NK-92 (cell line): ENCODE measurements around the gene CD180.

Experiments
- DNase-seq: peaks from one replicate; lab custom pipeline; 2025; ENCODE audit not compliant: unreplicated experiment; lab: John Stamatoyannopoulos, UW

The CD180 gene

DNA sequence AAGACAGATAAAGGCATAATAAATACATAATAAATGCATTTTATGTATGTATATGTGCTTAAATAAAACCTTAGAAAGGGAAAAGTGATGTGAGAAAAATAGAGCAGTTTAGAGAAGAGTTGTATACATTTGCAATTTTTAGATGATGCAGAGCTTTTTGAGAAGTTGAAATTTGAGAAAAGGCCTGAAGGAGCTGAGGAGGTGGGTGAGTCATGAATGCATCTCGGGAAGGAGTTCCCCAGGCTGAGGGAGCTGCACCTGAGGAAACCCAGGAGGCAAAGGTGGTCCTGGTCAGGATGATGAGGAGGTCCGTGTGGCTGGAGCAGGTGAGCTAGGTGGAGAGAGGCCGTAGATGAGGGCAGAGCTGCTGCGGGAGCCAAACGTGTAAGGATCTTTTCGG is 17.4 kb upstream of the CD180 start:
- no peak for DNase-seq

DNA sequence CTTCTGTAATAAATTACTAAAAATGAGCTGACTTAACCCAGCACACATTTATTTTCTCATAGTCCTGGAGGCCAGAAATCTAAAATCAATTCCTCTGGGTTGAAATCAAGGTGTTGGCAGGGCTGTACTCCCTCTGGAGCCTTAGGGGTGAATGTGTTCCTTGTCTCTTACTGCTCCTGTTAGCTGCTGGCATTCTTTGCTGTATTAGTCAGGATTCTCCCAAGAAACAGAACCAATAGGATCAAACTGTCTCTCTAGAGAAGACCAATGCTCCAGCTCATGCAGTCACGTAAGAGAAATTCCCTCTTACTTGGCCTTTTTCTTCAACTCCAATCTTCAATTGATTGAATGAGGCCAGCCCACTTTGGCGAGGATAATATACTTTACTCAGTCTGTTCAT is 15.3 kb upstream of the CD180 start:
- no peak for DNase-seq

DNA sequence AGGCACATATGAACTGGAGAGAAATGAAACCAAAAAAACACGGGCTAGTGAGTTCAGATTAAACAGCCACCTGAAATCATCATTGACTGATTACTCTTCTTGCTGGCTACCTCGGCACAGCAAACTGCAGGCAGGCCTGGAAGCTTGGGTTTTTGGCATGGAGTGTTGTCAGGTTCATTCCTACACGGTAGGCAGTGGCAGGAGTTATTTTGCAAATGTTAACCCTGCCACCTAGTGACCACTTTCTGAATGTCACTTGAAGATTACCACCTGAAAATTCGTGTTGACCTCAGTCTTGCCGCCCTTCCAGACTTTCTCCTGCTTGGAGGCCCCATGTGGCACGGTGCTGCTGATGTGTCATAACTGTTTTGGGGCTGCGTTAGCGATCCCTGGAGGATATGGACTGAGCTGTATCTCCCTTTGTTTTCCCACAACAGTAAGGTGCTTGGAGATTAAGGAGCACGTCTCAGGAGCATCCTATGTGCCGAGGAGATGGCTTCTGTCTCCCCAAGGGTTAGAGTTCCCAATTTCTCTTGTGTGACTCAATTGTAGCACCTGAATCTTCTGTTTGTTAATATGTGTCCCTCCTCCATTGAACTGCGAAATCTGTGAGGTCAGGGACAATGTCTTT is 12.7 kb upstream of the CD180 start:
- DNase-seq: no peak

DNA sequence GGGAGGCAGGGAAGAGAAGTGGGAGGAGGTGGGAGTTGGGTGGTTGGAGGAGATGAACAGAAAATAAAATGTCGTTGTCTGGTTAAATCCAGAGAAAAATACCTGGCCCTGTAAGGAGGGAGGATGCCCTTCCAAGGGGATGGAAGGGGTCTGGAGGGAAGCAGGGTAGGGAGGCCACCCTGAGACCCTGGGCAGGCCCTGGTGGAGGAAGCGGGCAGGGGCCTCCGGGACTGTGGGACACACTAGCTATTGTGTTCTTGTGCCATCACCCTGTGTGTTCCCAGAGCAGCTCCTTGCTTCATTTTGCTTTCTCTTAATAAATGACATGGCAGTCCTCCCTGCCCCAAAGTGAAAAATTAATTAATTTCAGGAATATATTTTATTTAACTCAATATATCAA is 11.8 kb upstream of the CD180 start:
- no peak for DNase-seq

DNA sequence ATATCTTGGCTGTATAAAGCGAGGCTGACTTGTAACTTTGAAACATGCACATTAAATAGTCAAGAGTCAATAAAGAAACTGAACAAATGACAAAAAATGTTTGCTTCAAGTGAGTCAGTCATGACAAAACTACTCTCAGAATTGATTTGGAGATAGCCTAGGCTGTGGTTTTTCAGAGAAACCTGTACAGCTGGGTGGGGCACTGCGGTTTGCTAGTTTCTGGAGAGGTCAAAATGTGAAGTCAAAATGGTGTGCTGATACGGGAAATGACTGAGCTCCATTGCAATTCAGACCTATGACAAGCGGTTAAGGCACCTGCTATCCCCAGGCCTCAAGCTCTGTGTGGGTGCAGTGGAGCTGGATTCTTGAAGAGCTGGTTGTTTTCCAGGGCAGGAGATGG is 10.3 kb upstream of the CD180 start:
- DNase-seq: no peak

DNA sequence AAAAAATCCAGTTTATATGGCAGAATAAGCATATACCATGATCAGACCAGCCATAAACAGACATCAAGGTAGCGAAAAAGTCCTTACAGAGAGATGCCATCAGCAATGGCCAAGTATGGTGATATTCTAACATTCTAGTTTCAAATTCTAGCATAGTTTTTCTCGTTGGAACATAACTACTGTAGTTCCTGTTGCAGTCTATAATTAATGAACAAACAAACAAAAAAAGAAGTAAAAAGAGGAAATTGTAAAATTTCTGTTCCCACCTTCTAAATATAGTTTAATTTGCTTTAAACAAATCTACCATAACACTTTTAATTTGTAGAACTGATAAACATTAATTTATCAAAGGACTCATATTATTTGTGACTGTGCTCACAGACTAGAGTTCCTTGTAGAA is 9.9 kb upstream of the CD180 start:
- no peak for DNase-seq

DNA sequence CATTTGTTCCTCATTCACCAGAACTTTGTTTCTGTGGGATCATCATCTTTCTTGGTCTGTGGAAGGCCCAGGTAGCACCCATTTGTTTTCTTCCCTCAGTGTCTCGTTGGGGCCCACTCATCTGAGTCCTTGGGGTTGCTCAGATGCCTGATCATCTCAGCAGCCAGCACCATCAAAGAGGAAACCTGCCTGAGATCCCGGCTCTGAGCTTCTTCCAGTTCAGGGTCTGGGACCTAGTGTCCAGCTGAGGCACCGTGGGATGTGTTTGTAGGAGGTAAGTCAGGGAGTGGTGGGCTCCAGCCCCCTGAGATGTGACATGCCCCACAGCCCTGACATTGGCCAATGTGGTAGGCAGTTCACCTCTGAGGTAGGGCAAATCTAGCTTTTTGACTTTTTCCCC is 9.4 kb upstream of the CD180 start:
- no peak for DNase-seq

DNA sequence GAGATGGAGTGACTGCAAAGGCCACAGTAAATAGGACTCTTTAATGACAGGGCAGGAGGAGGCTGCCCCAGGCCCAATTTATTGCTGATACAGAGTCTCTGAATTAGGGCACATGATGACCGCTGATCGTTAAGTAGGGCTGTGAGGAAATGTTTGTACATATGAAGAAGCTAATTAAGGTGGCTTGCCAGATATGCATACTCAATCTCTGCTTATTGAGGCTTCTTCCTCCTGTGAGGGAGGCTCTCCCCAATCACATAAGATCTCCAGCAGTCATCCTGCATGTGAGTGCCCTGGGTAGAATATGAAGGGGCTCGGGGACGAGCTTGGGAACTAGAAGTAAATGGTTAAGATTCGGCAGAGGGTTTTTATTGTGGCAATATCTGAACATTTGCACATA is 8.2 kb upstream of the CD180 start:
- no peak for DNase-seq

DNA sequence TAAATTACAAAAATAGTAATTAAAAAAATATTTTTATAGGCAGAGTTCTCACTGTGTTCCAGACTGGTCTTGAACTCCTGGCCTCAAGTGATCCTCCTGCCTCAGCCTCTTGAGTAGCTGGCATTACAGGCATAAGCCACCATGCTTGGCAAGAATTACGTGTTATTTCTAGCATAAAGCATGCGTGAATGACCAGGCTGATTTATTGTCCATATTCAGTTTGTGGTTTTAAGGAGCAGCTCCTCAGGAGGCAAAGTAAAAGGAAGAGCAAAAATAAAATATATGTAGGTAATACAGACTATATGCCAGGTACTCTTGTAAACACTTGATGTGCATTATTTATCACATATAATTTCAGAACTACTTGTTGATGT is 7.1 kb upstream of the CD180 start:
- DNase-seq: no peak

DNA sequence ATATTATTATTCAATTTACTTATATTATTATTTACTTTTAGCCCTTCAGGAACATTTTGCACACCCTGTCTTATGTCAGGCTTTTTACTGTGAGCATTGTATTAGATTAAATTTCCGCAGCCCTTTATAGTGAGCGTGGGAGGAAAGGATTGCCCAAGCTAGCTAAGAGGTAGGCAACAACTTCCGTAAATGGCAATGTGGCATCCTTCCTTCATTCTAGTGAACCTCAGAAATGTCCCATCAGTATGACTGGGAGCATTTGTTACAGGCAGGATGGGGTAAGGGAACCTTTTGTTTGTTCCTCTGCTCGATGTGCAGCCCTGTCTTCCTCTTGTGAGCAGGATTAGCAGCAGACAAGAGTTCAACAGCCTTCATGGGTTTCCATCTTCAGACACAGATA is 6.2 kb upstream of the CD180 start:
- DNase-seq: no peak

DNA sequence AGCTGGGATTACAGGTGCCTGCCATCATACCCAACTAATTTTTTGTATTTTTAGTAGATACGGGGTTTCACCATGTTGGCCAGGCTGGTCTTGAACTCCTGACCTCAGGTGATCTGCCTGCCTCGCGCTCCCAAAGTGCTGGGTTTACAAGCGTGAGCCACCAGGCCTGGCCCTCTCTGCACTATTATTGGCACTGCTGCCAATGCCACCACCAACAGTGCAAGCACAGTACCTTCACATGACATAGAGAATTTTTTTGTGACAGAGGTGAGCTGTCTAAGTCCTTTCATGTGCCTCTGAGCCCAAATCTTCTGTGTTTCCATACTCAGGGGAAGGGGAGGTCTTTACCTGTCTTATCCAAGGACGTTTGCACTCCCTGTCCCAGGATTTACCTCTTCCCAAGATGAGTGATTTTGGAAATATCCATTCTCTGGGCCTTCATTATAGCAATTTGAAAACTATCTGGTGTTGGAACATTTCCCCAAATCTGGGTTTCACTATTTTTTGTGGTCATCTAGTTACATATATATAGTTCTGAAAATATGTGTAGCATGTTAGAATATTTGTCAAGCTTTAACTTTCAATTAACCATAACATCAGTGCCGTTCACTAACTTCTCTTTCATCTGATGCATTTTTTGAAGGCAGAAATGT is 5.4 kb upstream of the CD180 start:
- no peak for DNase-seq

DNA sequence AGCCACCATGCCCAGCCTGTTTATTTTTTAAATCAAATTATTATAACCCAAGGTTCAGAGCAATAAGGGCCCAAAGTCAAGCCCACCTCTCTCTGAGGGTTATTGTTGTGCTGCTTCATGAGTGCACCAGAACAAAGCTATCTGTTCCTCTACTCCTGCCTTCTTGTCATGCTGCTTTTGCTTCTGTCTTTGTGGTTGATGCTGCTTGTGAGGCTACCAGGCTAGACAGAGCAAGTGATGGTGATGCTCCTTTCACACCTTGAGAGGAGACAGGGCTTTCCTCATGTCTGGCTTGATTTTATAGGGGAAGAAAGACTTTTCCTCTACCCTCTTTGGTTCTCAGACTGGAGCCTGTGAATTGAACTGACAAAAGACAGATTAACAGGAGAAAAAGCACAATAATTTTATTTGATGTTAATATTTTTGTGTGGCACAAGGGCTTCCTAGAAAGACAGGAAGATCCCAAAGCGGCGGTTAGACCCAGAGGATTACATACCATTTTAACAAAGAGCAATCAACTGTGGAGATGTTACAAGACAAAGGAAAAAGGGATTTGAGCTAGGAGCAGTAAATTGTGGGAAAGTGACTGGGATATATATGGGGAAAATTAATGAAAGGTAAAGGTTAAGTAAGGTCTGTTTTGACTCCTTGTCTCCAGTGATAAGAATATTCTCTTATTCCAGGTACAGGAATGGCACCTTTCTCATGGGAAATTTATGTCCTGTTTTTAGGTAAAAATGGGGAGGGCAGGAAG is 4.4 kb upstream of the CD180 start:
- no peak for DNase-seq

DNA sequence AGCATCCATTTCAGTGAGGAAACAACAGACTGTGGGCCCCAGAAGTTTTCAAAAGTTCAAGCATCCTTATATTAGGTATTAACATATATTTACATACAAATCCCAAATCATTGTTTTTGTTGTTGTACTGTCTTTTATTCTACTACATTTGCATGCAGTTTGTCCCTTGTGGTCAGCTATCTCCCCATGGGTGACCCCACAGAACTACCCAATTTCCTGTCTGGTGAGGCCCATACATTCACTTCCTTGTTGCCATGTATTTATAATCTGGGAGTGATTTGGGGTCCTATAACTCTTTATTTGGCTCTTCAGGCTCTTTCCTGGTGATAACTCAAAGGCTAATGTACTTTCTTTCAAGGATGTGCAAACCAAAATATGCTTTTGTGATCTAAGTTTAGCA is 3.3 kb upstream of the CD180 start:
- DNase-seq: no peak

DNA sequence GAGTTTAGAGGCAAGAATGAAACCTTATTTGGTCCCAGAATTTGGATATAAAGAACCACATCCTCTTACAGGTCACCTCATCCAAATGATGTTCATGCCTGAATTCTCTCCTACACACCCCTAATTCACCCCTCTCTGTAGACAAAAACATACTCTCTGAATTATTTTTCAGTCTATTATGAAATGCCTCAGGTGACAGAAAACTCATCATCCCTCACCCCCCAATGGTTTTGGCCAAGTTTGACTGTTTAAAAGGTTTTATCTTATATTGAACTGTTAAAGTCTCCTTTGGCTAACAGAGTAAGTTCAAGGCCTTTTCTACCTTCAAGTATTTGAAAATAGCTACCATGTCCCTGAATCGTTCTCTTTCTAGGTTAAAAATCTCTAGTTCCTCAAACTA is 2.3 kb upstream of the CD180 start:
- DNase-seq: no peak

DNA sequence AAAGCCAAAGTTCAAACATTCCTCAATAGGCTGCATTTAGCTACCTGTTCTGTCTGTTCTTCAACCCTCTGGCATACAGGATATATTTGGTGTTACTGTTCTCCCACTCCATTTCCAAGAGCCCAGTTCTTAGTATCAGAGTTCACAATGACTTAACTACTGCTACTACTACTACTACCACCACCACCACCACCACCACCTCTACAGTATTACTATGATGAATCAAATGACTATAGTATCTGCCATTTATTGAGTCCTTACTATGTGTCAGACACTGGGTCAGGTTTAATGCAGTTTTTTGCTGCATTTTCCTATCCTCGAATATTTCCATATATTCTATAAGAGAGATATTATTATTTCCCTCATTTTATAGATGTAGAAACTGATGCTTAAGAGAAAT is 937 bp upstream of the CD180 start:
- no peak for DNase-seq

DNA sequence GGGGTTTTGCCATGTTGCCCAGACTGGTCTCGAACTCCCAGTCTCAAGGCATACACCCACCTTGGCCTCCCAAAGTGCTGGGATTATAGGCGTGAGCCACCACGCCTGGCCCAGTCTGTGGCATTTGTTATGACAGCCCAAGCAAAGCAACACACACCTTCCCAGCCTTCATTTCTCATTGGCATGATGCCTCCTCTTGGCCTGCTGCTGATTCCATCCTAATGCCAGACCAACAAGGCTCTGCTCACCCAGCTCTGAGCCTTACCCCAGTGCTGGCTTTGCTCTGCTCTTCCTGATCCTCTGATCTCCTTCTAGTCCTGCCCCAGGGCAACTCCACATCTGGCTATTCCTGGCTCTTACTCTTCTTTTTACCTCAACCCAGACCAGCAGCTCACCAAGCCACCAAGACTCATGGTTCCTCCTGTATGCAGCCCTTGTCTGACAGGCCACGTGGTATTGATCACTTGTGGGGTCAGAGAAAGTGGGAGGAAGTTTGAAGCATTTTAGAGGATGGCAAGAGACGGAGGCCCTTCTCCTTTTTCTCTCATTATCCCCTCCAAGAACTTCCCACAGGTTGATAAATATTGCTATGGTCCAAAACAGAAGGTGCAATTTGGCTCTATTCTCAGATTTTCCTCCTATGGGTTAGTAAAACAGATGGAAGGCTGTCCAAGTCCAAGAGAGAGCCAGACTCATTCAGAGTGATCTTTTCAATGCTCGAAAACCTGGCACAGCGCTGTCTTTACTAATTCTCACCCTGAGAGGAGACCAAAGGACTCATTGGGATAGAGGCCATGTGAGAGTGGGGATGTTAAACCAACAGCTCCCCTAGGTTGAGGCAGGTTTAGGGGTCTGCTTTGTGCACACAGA is 958 bp downstream of the CD180 start:
- DNase-seq: no peak

DNA sequence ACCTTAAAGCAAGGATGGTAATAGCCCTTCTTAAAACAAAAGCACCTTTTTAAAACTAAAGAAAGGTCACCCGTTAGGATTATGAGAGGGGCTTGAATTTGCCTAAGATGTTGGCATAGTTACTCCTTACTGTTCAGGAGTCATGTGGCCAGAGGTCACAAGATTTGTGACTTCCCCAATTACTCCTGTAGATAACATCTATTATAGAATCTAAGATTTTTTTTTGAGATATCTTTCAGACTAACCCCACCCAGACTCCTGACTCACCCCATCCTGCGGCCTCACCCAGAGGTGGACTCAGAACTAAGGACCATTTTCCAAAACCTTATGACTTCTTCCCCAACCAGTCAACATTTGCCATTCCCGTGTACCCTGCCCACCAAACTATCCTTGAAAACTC is 2.4 kb downstream of the CD180 start:
- DNase-seq: no peak

DNA sequence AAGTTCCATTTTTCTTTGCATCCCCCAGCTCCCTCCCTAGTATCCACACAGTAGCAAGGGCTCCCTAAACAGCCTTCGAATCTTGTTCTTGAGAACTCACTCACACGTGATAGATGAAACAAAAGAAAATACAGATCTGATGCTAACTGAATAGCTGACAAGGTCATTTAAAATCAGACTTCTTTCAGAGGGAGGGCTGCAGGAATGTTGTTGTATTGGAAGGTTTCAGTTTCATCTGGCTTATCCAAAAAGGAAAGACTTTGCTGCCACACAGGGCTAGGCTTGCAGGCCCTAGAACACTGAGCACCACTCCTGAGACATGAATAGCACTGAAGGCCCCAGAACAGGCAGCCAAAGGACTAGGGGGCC is 3.2 kb downstream of the CD180 start:
- no peak for DNase-seq

DNA sequence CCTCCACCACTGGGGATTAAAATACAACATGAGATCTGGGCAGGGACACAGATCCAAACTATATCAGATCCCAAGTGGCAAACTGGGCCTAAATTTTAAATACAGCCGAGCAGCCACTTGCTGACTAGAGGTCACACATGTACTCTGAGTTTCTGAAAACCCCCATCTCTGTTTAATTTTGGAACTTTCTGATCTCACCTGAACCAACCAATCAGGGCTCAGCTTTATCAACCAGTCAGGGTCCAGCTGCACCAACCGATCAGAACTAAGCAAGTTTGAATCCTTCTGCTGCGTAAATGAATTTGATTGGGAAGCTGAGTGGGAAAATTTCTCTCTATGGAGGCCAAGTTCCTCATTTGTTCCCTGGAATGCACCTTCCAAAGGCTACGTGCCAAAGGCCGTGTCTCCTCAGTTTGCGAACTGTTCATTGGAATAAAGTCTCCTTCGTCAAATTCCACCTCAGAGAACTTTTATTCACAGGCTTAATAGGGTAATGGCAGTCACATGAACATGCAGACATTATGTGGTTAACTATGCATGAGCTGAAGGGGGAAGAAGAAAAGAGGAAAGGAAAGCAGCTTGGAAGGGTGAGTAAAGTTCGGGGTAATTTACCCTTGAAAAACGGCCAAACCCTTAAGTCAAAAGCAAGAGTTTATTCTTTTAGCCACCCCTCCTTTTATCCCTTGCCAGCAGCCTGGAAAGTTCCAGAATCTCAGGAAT is 3.7 kb downstream of the CD180 start:
- no peak for DNase-seq

DNA sequence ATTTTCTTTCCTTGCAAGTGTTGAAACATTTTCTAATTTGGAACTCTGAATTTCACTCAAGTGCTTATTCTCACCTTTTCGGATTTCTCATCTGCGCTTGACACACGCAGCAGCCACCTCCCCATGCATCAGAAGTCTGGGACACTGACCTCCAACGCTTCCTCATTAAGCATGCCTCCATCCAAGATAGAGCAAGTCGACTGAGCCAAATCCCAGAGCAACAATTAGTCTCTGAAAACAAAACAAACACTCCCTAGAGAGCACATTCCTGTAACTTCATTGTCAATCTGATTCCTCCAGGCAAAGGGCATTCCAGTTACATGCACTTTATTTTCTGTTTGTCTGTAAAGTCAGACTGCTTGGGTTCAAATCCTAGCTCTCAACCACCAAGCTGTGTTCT is 5.7 kb downstream of the CD180 start:
- DNase-seq: no peak

DNA sequence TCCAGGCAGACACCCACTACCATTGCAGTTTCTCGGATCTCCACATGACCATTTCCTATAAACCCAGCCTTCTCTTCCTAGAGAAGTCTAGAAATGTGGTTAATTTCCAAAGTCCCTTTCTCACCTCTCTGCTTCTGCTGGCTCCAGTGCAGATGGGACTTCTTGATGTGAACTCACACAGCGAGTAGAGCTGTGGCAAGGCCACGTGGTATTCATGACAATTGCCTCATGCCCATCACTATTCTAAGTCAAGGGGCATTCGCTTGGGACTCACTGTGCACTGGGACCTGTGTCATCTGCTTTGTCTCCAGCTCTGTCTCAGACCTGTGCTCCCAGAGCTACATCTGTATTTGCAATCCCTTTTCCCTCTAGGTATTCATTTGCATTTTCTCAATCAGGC is 6.2 kb downstream of the CD180 start:
- no peak for DNase-seq
